Right lobe of liver (tissue), 6 donors: ENCODE results near the gene BCKDHB. TPM values are rescaled to one million over a fixed set of nuclear protein-coding genes. Genes with fewer than 3 reads are reported as not detected.

ENCODE experiments used
- ATAC-seq, 4 donors: fragments of 200-7000 bp; cut with Tn5 transposase; one replicate each; pipeline ENCODE4 v1.9.1; 2020; ENCODE audit warnings: mild to moderate bottlenecking in 4 of 4, moderate library complexity in 4 of 4
- DNase-seq, 3 donors: peaks; one replicate each; pipeline ENCODE4 v3.0.0-alpha.2; 2020
- H3K27ac ChIP-seq, 3 donors: fragments of 200-600 bp; one replicate each; pipeline ENCODE4 v1.8.0; 2022
- H3K27me3 ChIP-seq, 2 donors: fragments of 200-600 bp; one replicate each; pipeline ENCODE4 v1.8.0; 2022
- H3K36me3 ChIP-seq, 4 donors: fragments of 200-600 bp; sonication (generic) in 1 of 4; one replicate each; pipeline versions ENCODE4 v1.5.1 to v1.8.0; 2017 to 2022; ENCODE audit warnings: control low read depth in 1 of 4
- H3K4me1 ChIP-seq, 4 donors: fragments of 200-600 bp; sonication (generic) in 1 of 4; one replicate each; pipeline versions ENCODE4 v1.5.1 to v1.8.0; 2017 to 2022; ENCODE audit warnings: control low read depth in 1 of 4
- H3K4me3 ChIP-seq, 3 donors: fragments of 200-600 bp; one replicate each; pipeline ENCODE4 v1.8.0; 2022
- H3K9me3 ChIP-seq, 4 donors: fragments of 200-600 bp; sonication (generic) in 1 of 4; one replicate each; pipeline versions ENCODE4 v1.5.1 to v1.8.0; 2017 to 2022; ENCODE audit warnings: control low read depth in 1 of 4
- POLR2A ChIP-seq: fragments of 450-650 bp; IDR thresholded peaks from one replicate; pipeline ENCODE4 v1.6.1; 2017; ENCODE audit warnings: antibody characterized with exemption, mild to moderate bottlenecking
- WGBS: methylation state at CpG from one replicate; pipeline ENCODE4 v1.1.6; 2018; ENCODE audit warnings: low coverage, low lambda C conversion rate; ENCODE audit not compliant: insufficient coverage; ENCODE audit errors: missing lambda C conversion rate; 5-methylcytosine and 5-hydroxymethylcytosine counted together
- intact Hi-C, 2 donors: fragments of 100-400 bp; cut with DNase I; formaldehyde crosslinking; loops; one replicate each; pipeline versions ENCODE4 v1.11.2 to v1.14.1; 2022
- total RNA-seq, 6 experiments: library from RNA; depleted of rRNA in 2 of 6; stranded (reverse); fragments of >200 nt in 2 of 6; fragmentation: NEBNext Ultra II Directional in 3 of 6; extraction: Animal tissue kit (Norgen Biotek cat#: 25700) in 3 of 6; gene quantifications; one replicate each; pipeline versions ENCODE4 v1.1.0 to v1.2.4, GENCODE V29; 2016 to 2023
- TF ChIP-seq, protein P1 (sequence below), 4 donors: fragments of 200-600 bp in 3 of 4; fragments of 450-650 bp in 1 of 4; IDR thresholded peaks; one replicate each; pipeline versions ENCODE4 v1.5.1 to v1.8.0; 2016 to 2022; ENCODE audit warnings: antibody characterized with exemption in 4 of 4, mild to moderate bottlenecking in 2 of 4
- donor health status: DM: no; HTN: yes; CAD: no.
- donor health status: DM: no; HTN: no; CAD: no.
- donor health status: DM: no; HTN: no; CAD: no.
- donor health status: DM: no; HTN: yes; CAD: no.
- donor health status: DM: no; HTN: yes; CAD: no.

Gene BCKDHB
- total RNA-seq, 6 experiments from 2014 or later = 22.1 to 57.2 (median 43.9) TPM

DNA sequence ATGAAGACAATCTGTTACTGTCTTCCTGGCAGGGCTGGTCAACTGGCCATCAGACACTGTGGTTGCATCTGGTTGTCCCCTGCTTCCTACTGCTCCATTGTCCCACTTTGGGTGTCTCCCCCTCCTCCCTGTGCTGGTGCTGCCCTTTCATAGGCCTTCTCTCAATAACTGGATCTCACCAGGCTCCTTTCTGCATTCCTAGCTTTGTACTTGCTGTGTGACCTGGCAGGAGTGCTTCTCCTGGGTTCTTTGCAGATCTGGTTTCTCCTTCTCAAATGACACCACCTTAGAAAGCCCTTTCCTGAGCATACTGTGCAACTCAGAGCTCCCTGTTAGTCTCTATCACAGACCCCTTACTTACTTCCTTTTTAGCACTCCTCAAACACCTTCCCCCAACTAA lies 223.0 kb downstream of the BCKDHB start:
- no peaks in the 10 kb centered on the region for H3K36me3 ChIP-seq
- peaks cover 0 to 3% (median 0%) of the 10 kb centered on the region in 4 donors for H3K4me1 ChIP-seq
- H3K4me3 ChIP-seq = no peak overlapping the region
- H3K27ac ChIP-seq = no peak overlapping the region
- ATAC-seq (no peak), DNase-seq (no peak)
- H3K27me3 ChIP-seq = no peaks in the 10 kb centered on the region
- intact Hi-C loops = no loop called here
- no peaks in the 10 kb centered on the region for H3K9me3 ChIP-seq
- TF ChIP-seq POLR2A = no peak
- TF ChIP-seq, protein P1, sequence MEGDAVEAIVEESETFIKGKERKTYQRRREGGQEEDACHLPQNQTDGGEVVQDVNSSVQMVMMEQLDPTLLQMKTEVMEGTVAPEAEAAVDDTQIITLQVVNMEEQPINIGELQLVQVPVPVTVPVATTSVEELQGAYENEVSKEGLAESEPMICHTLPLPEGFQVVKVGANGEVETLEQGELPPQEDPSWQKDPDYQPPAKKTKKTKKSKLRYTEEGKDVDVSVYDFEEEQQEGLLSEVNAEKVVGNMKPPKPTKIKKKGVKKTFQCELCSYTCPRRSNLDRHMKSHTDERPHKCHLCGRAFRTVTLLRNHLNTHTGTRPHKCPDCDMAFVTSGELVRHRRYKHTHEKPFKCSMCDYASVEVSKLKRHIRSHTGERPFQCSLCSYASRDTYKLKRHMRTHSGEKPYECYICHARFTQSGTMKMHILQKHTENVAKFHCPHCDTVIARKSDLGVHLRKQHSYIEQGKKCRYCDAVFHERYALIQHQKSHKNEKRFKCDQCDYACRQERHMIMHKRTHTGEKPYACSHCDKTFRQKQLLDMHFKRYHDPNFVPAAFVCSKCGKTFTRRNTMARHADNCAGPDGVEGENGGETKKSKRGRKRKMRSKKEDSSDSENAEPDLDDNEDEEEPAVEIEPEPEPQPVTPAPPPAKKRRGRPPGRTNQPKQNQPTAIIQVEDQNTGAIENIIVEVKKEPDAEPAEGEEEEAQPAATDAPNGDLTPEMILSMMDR (IDR thresholded peaks at IDR 0.05) = no peak

DNA sequence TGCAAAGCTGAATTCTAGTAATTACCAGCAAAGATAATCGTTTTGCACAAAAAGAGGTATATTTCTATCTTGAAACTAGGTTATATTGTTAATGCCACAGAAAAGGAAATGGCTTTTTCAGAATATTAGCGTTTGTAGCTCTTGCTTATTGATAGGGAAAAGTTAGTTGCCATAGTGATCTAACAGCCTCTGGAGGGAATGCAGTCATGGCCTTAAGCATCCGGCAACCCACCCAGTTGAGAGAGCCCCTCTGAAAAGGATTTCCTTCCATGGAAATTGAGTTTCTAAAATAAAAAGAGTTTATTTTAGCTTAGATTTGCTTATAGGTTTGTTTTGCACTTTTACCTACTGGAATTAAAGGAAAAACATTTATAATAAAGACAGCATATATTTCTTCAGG lies 224.5 kb downstream of the BCKDHB start:
- no peaks in the 10 kb centered on the region for H3K36me3 ChIP-seq
- WGBS = 63% methylated on average over 3 of the region's 3 CpGs
- no peaks in the 10 kb centered on the region for H3K9me3 ChIP-seq
- intact Hi-C loops = no loop called here
- ATAC-seq = no peak
- no peak for TF ChIP-seq POLR2A
- TF ChIP-seq, protein P1 (IDR thresholded peaks at IDR 0.05) = no peak
- H3K27ac ChIP-seq = no peak overlapping the region
- DNase-seq = no peak
- no peaks in the 10 kb centered on the region for H3K27me3 ChIP-seq
- H3K4me3 ChIP-seq = no peak overlapping the region
- peaks cover 0 to 3% (median 0%) of the 10 kb centered on the region in 4 donors for H3K4me1 ChIP-seq

DNA sequence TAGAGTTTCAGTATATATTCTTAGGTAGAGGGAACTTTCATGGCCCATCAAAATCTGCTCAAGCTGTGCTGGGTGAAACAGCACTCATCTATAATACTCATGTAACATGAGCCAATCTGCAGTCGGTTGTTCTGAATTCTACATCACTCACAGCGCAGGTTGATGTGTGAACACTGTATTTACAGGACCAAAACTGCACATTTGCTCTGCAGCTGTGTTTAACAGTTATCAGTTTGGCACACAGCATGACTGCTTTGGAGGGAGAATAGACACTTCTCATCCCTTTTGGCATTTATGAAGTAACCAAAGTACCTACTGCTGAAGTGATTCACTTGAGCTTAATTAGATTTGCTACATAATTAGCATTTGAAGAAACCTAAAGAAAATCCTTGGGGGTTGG lies 225.1 kb downstream of the BCKDHB start:
- H3K27me3 ChIP-seq = no peaks in the 10 kb centered on the region
- 80% methylated on average over 1 of the region's 2 CpGs for WGBS
- H3K27ac ChIP-seq = no peak overlapping the region
- no peak overlapping the region for H3K4me3 ChIP-seq
- no peaks in the 10 kb centered on the region for H3K9me3 ChIP-seq
- intact Hi-C loops = no loop called here
- TF ChIP-seq, protein P1 (IDR thresholded peaks at IDR 0.05) = no peak
- no peak for TF ChIP-seq POLR2A
- H3K36me3 ChIP-seq = no peaks in the 10 kb centered on the region
- DNase-seq (no peak), ATAC-seq (no peak)
- H3K4me1 ChIP-seq = peaks cover 0 to 3% (median 0%) of the 10 kb centered on the region in 4 donors

DNA sequence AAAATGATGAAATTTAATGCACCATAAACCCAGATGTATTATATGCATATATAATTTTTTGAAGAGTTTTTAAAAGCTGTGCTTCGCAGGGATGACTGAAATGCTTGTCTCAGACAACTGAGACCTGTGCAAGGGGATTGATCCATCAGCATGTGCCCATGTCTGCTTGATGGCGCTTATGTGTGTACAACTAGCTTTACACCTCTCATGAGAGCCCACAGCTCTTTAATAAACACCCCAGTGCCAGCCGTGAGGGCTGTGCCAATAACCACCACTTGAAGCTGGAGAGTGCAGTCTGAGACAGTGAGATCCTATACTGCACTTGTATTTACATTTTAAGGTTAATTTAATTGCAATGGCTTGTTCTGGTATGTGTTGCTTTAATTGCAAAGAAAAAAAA lies 225.5 kb downstream of the BCKDHB start:
- ATAC-seq (no peak), DNase-seq (no peak)
- peaks cover 0 to 3% (median 0%) of the 10 kb centered on the region in 4 donors for H3K4me1 ChIP-seq
- H3K27me3 ChIP-seq = no peaks in the 10 kb centered on the region
- H3K4me3 ChIP-seq = no peak overlapping the region
- 50% methylated on average over 2 of the region's 3 CpGs for WGBS
- no peaks in the 10 kb centered on the region for H3K36me3 ChIP-seq
- no peaks in the 10 kb centered on the region for H3K9me3 ChIP-seq
- TF ChIP-seq, protein P1 (IDR thresholded peaks at IDR 0.05) = no peak
- TF ChIP-seq POLR2A = no peak
- intact Hi-C loops = no loop called here
- no peak overlapping the region for H3K27ac ChIP-seq

DNA sequence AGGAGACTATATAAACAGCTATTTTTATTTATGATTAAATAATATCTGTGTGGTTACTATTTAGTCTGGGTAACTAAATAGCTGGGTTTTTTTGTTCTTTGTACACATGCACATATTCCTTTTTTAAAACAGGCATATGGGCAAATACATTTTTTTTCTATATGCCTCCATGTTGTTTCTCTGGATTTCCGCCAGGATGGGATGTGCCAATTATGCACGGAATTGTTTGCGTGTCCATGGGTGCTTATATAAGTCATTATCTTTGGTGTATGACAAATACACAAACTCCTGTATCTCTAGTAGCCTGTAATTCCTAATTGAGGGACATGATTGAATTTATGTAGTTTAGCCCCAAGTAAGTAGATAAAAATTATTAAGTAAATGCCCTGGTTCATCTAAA lies 226.9 kb downstream of the BCKDHB start:
- WGBS = 38% methylated on average over 3 of the region's 3 CpGs

More for the DNA sequence above, 226.9 kb downstream of the BCKDHB start:
- TF ChIP-seq, protein P1 (IDR thresholded peaks at IDR 0.05) = no peak
- no peak for TF ChIP-seq POLR2A
- Histone ChIP-seq H3K27me3 (no peaks in the 10 kb centered on the region), H3K4me3 (no peak overlapping the region), H3K36me3 (no peaks in the 10 kb centered on the region), H3K4me1 (peaks cover 0 to 3% (median 0%) of the 10 kb centered on the region in 4 donors), H3K9me3 (no peaks in the 10 kb centered on the region), H3K27ac (no peak overlapping the region)
- ATAC-seq (no peak), DNase-seq (no peak)
- intact Hi-C loops = no loop called here
